IMR-90 (cell line): ENCODE measurements around the gene EPHA10. TPM values are rescaled to one million over a fixed set of nuclear protein-coding genes. Genes with fewer than 3 reads are reported as not detected.

Experiments used
- ATAC-seq: fragments of 200-7000 bp; cut with Tn5 transposase; 2 replicates; pipeline ENCODE4 v1.9.1; 2020; ENCODE audit warnings: low read depth, mild to moderate bottlenecking, moderate library complexity
- BruUV-seq: library from RNA; stranded (reverse); fragments of 400-500 nt; replicated peaks from 2 replicates; lab custom pipeline; 2021; lab: Mats Ljungman, UMichigan
- CTCF ChIA-PET: fragments of 300-600 bp; formaldehyde crosslinking; extraction: SDS; loops from one replicate; lab custom pipeline; 2021; ENCODE audit warnings: antibody characterized with exemption; lab: Yijun Ruan, JAX
- POLR2A ChIA-PET: fragments of 300-600 bp; sonication (Branson Sonifier 250); formaldehyde crosslinking; loops from one replicate; lab custom pipeline; 2022; ENCODE audit warnings: antibody characterized with exemption; ENCODE audit not compliant: unreplicated experiment; lab: Charles Lee
- DNase-seq: peaks from one replicate; pipeline ENCODE4 v3.0.0; 2013
- H2AFZ ChIP-seq: replicated peaks from 2 replicates; pipeline ENCODE3; 2013; ENCODE audit warnings: low read length, mild to moderate bottlenecking; ENCODE audit not compliant: poor library complexity
- H2AK5ac ChIP-seq: 2 replicates; pipeline ENCODE4 v1.6.1; 2013; ENCODE audit warnings: low read depth, low read length, inconsistent platforms
- H2AK9ac ChIP-seq: replicated peaks from 2 replicates; pipeline ENCODE3; 2013; ENCODE audit warnings: mild to moderate bottlenecking, low read depth, low read length, moderate library complexity; ENCODE audit not compliant: poor library complexity
- H2BK120ac ChIP-seq: 2 replicates; pipeline ENCODE4 v1.6.1; 2013; ENCODE audit warnings: low read depth, low read length, inconsistent platforms
- H2BK15ac ChIP-seq: 3 replicates; pipeline ENCODE4 v1.6.1; 2013; ENCODE audit warnings: low read depth, low read length, inconsistent platforms
- H2BK20ac ChIP-seq: 2 replicates; pipeline ENCODE4 v1.6.1; 2013; ENCODE audit warnings: low read depth, mild to moderate bottlenecking, inconsistent platforms, low read length, moderate library complexity
- H2BK5ac ChIP-seq: 2 replicates; pipeline ENCODE4 v1.6.1; 2013; ENCODE audit warnings: mild to moderate bottlenecking, low read depth, low read length, inconsistent platforms; ENCODE audit not compliant: poor library complexity, severe bottlenecking
- H3K14ac ChIP-seq: replicated peaks from 2 replicates; pipeline ENCODE4 v1.6.1; 2013; ENCODE audit warnings: low read depth, low read length, inconsistent platforms
- H3K18ac ChIP-seq: 2 replicates; pipeline ENCODE4 v1.6.1; 2013; ENCODE audit warnings: low read depth, low read length, control low read depth
- H3K23ac ChIP-seq: 2 replicates; pipeline ENCODE4 v1.6.1; 2013; ENCODE audit warnings: low read depth, low read length, inconsistent platforms
- H3K27ac ChIP-seq: 2 replicates; pipeline ENCODE4 v1.5.1; 2013; ENCODE audit warnings: mild to moderate bottlenecking, control low read depth, low read length; ENCODE audit not compliant: insufficient read depth
- H3K27me3 ChIP-seq: 2 replicates; pipeline ENCODE4 v1.6.1; 2013; ENCODE audit warnings: low read length; ENCODE audit not compliant: control insufficient read depth, insufficient read depth
- H3K36me3 ChIP-seq: 2 replicates; pipeline ENCODE4 v1.6.1; 2013; ENCODE audit warnings: low read length, mixed read lengths; ENCODE audit not compliant: control insufficient read depth, insufficient read depth
- H3K4ac ChIP-seq: 2 replicates; pipeline ENCODE4 v1.6.1; 2013; ENCODE audit warnings: low read depth, low read length, inconsistent platforms
- H3K4me1 ChIP-seq: 2 replicates; pipeline ENCODE4 v1.6.1; 2013; ENCODE audit warnings: low read length, mixed read lengths; ENCODE audit not compliant: control insufficient read depth, insufficient read depth
- H3K4me2 ChIP-seq: 2 replicates; pipeline ENCODE4 v1.6.1; 2013; ENCODE audit warnings: low read depth, mild to moderate bottlenecking, control low read depth, low read length, moderate library complexity
- H3K4me3 ChIP-seq: 2 replicates; pipeline ENCODE4 v1.5.1; 2013; ENCODE audit warnings: low read depth, mild to moderate bottlenecking, control low read depth, low read length, moderate library complexity; ENCODE audit not compliant: insufficient read depth
- H3K56ac ChIP-seq: 2 replicates; pipeline ENCODE4 v1.6.1; 2013; ENCODE audit warnings: low read length, inconsistent platforms; ENCODE audit not compliant: insufficient read depth; ENCODE audit errors: extremely low read depth
- H3K79me1 ChIP-seq, 2 experiments: 2 replicates each; pipeline ENCODE4 v1.6.1; 2013; ENCODE audit warnings: low read length in 2 of 2, inconsistent platforms in 1 of 2, low read depth in 1 of 2
- H3K9ac ChIP-seq: 2 replicates; pipeline ENCODE4 v1.6.1; 2013; ENCODE audit warnings: low read depth, low read length, control low read depth
- H3K9me1 ChIP-seq: 2 replicates; pipeline ENCODE4 v1.6.1; 2013; ENCODE audit warnings: low read length, inconsistent platforms; ENCODE audit not compliant: insufficient read depth
- H3K9me3 ChIP-seq: 2 replicates; pipeline ENCODE4 v1.6.1; 2013; ENCODE audit warnings: low read length; ENCODE audit not compliant: control insufficient read depth, insufficient read depth
- H4K20me1 ChIP-seq: 2 replicates; pipeline ENCODE4 v1.6.1; 2013; ENCODE audit warnings: low read length, inconsistent platforms; ENCODE audit not compliant: insufficient read depth
- H4K5ac ChIP-seq: 2 replicates; pipeline ENCODE4 v1.6.1; 2013; ENCODE audit warnings: mild to moderate bottlenecking, low read depth, low read length, control low read depth
- H4K8ac ChIP-seq, 2 experiments: 2 replicates each; pipeline ENCODE4 v1.6.1; 2013; ENCODE audit warnings: low read depth in 2 of 2, low read length in 2 of 2, control low read depth in 1 of 2, inconsistent platforms in 1 of 2
- H4K91ac ChIP-seq: 2 replicates; pipeline ENCODE4 v1.6.1; 2013; ENCODE audit warnings: low read depth, low read length, inconsistent platforms; ENCODE audit not compliant: insufficient read depth
- CEBPB ChIP-seq: IDR thresholded peaks from 2 replicates; pipeline ENCODE4 v1.6.1; 2012; ENCODE audit warnings: low read depth, low read length, improper control_type of control experiment
- CHD1 ChIP-seq: IDR thresholded peaks from 2 replicates; pipeline ENCODE4 v1.6.1; 2012; ENCODE audit warnings: low read depth, low read length, improper control_type of control experiment
- MXI1 ChIP-seq: IDR thresholded peaks from 2 replicates; pipeline ENCODE4 v1.6.1; 2012; ENCODE audit warnings: low read depth, mild to moderate bottlenecking, low read length, moderate library complexity, borderline replicate concordance
- NFE2L2 ChIP-seq: fragments of 150-350 bp; IDR thresholded peaks from 2 replicates; pipeline ENCODE4 v1.6.1; 2016; ENCODE audit warnings: low read depth, mild to moderate bottlenecking, low read length
- RCOR1 ChIP-seq: IDR thresholded peaks from 2 replicates; pipeline ENCODE4 v1.6.1; 2012; ENCODE audit warnings: mild to moderate bottlenecking, low read length, improper control_type of control experiment; ENCODE audit not compliant: insufficient replicate concordance
- RFX5 ChIP-seq: IDR thresholded peaks from 2 replicates; pipeline ENCODE4 v1.8.0; 2012; ENCODE audit warnings: low read depth, mild to moderate bottlenecking, low read length, moderate library complexity
- WGBS, 2 experiments: methylation state at CpG; one replicate each; pipeline versions ENCODE4 v1.1.5 to v1.1.7; 2013; ENCODE audit warnings: missing lambda C conversion rate in 2 of 2; ENCODE audit not compliant: insufficient read length in 1 of 2; ENCODE audit errors: extremely low coverage in 2 of 2; 5-methylcytosine and 5-hydroxymethylcytosine counted together
- dilution Hi-C: fragments of 300-500 bp; cut with HindIII; formaldehyde crosslinking; loops from one replicate; pipeline ENCODE4 v1.14.3; 2018; ENCODE audit warnings: low sequenced_read_pairs; ENCODE audit not compliant: unreplicated experiment
- in situ Hi-C: fragments of 300-500 bp; cut with MboI; formaldehyde crosslinking; loops from 3 replicates; pipeline ENCODE4 v1.14.3; 2019; ENCODE audit warnings: low sequenced_read_pairs, inconsistent platforms, mixed read lengths
- intact Hi-C: fragments of 100-400 bp; cut with micrococcal nuclease; formaldehyde crosslinking; loops from 2 replicates; pipeline ENCODE4 v1.10.0; 2022
- polyA plus RNA-seq, 3 experiments: library from polyadenylated mRNA; depleted of rRNA; stranded (reverse); fragments of >200 nt; gene quantifications; 2 replicates each; pipeline ENCODE4 v1.2.3, GENCODE V29; 2012; ENCODE audit warnings: low replicate concordance in 1 of 3
- total RNA-seq: library from RNA; depleted of rRNA; stranded (reverse); fragments of >200 nt; gene quantifications from 2 replicates; pipeline ENCODE4 v1.2.3, GENCODE V29; 2012

Gene EPHA10
- total and polyA plus RNA-seq, 2 of the 4 experiments (the other 2 are of a cell fraction): not detected

DNA sequence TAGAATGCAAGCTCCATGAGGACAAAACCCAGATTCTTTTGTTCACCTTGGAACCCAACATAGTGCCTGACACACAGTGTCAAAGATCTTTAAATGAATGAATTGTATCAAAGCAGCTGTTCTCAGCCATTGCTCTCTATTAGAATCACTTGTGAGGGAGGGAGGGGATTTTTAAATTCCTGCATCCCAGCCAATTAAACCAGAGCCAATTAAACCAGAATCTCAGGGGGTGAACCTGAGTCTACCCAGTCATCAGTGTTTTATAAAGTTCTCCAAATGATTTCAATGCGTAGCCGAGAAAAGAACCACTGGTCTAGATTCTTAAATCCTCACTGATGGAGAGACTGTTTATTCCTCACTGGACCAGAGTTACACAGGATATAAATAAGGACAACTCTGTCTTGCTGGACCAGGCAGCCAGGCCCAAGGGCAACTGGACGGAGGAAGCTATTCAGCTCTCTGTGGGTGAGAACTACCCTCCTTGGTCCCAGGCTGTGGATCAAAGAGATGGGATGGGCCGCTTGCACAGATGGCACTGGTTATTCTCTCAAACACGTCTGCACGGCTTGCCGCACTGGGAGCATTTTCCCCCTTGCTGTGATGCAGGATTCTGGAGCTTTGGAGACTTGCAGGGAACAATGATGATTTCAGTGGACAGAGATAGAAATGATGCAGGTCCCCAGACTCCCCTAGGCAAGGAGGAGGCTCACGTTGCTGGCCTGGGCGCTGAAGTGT is 92.6 kb downstream of the EPHA10 start:
- Histone ChIP-seq H2BK5ac (no peak overlapping the region), H3K9ac (no peak overlapping the region), H2AK9ac (no peak overlapping the region), H3K9me1 (no peaks in the 10 kb centered on the region), H4K8ac (no peak overlapping the region), H3K56ac (no peak overlapping the region), H4K5ac (no peak overlapping the region), H2AK5ac (no peak overlapping the region), H3K27ac (no peak overlapping the region), H3K9me3 (no peaks in the 10 kb centered on the region), H4K91ac (no peak overlapping the region), H2BK120ac (no peak overlapping the region), H3K18ac (no peak overlapping the region), H3K4ac (no peak overlapping the region), H3K79me1 (no peaks in the 10 kb centered on the region), H2BK15ac (no peak overlapping the region), H3K36me3 (no peaks in the 10 kb centered on the region), H3K4me1 (no peaks in the 10 kb centered on the region), H2AFZ (no peak overlapping the region), H3K4me3 (no peak overlapping the region), H3K14ac (no peak overlapping the region), H3K23ac (no peak overlapping the region), H2BK20ac (no peak overlapping the region), H3K27me3 (peaks cover 56% of the 10 kb centered on the region), H3K4me2 (no peak overlapping the region), H4K20me1 (no peaks in the 10 kb centered on the region)
- BruUV-seq: no TSS peak
- in situ Hi-C loops (loop anchor here (5.0 kb wide), 1 partner anchor 65 kb away; no protein-coding TSS in a partner anchor), intact Hi-C loops (no loop called here), dilution Hi-C loops (no loop called here)
- 71% methylated on average over 6 of the region's 9 CpGs; no CpG with 5 or more reads in 1 of the 2 experiments for WGBS, 2 experiments
- TF ChIP-seq RCOR1 (no peak), NFE2L2 (no peak), CHD1 (no peak), MXI1 (no peak), RFX5 (no peak), CEBPB (no peak)
- ChIA-PET POLR2A (no interaction called here), CTCF (interaction anchor here (2.1 kb wide), 1 partner anchor 10 kb away, joined by 6 read pairs; no protein-coding TSS in a partner anchor)
- DNase-seq (no peak), ATAC-seq (no peak)
